A549 (cell line): ENCODE measurements around the gene PTPRS. TPM values are rescaled to one million over a fixed set of nuclear protein-coding genes. Genes with fewer than 3 reads are reported as not detected.

Experiments used
- ATAC-seq, 2 experiments: fragments of 200-7000 bp in 1 of 2; fragments of >200 bp in 1 of 2; cut with Nextera tagmentation in 1 of 2; cut with Tn5 transposase in 1 of 2; 3 replicates each; pipeline versions ENCODE4 v1.8.0 to v1.9.1; 2018 to 2020; ENCODE audit warnings: mild to moderate bottlenecking in 1 of 2, moderate library complexity in 1 of 2
- CTCF ChIA-PET: fragments of 300-600 bp; sonication (Branson Sonifier 250); formaldehyde crosslinking; extraction: SDS; loops from one replicate; lab custom pipeline; 2021; ENCODE audit warnings: antibody characterized with exemption, inconsistent platforms; lab: Yijun Ruan, JAX
- POLR2A ChIA-PET: fragments of 350-600 bp; formaldehyde crosslinking; extraction: SDS; loops from one replicate; lab custom pipeline; 2021; ENCODE audit warnings: antibody characterized with exemption, inconsistent platforms; lab: Yijun Ruan, JAX
- DNase-seq, 2 experiments: peaks; one replicate each; pipeline versions ENCODE4 v3.0.0 to v3.0.0-alpha.2; 2011 to 2016; ENCODE audit warnings: low read depth in 1 of 2, low spot score in 1 of 2
- FAIRE-seq: peaks from 2 replicates; lab custom pipeline; 2011; peaks lifted over from hg19 to GRCh38; lab: Jason Lieb, UNC
- H3K27ac ChIP-seq, 2 experiments: fragments of >200 bp; sonication (Bioruptor Twin); formaldehyde crosslinking; 3 replicates each; pipeline ENCODE4 v1.5.1; 2016 to 2017
- H3K4me1 ChIP-seq: fragments of >200 bp; sonication (Bioruptor Twin); formaldehyde crosslinking; 3 replicates; pipeline ENCODE4 v1.6.1; 2016
- H3K4me2 ChIP-seq: fragments of >200 bp; sonication (Bioruptor Twin); formaldehyde crosslinking; 3 replicates; pipeline ENCODE4 v1.6.1; 2016
- H3K4me3 ChIP-seq: fragments of >200 bp; sonication (Bioruptor Twin); formaldehyde crosslinking; 3 replicates; pipeline ENCODE4 v1.5.1; 2016
- H3K9me3 ChIP-seq: fragments of >200 bp; sonication (Bioruptor Twin); formaldehyde crosslinking; 3 replicates; pipeline ENCODE4 v1.6.1; 2016
- BHLHE40 ChIP-seq: IDR thresholded peaks from 2 replicates; pipeline ENCODE4 v1.6.1; 2012; ENCODE audit warnings: low read depth, low read length, inconsistent platforms
- CBX8 ChIP-seq: fragments of 200-600 bp; sonication (generic); IDR thresholded peaks from 2 replicates; pipeline ENCODE4 v1.6.1; 2016
- CHD2 ChIP-seq: fragments of 150-350 bp; IDR thresholded peaks from 2 replicates; pipeline ENCODE4 v1.6.1; 2014; ENCODE audit warnings: low read length; ENCODE audit not compliant: partially characterized antibody
- EP300 ChIP-seq, 2 experiments: fragments of >200 bp; sonication (Bioruptor Twin); formaldehyde crosslinking; IDR thresholded peaks; 2 replicates in 1 of 2; 3 replicates in 1 of 2; pipeline ENCODE4 v1.6.1; 2016 to 2017
- FOSB ChIP-seq: fragments of 250-450 bp; sonication (Bioruptor Pico); IDR thresholded peaks from 2 replicates; pipeline ENCODE4 v1.5.0; 2020; ENCODE audit warnings: mild to moderate bottlenecking, moderate library complexity
- FOSL2 ChIP-seq, 2 experiments: fragments of 450-650 bp in 1 of 2; fragments of >200 bp in 1 of 2; sonication (Bioruptor Twin) in 1 of 2; formaldehyde crosslinking; IDR thresholded peaks; 2 replicates each; pipeline versions ENCODE4 v1.5.0 to v1.6.1; 2016 to 2020; ENCODE audit warnings: mild to moderate bottlenecking in 1 of 2, moderate library complexity in 1 of 2
- FOXS1 ChIP-seq: fragments of 250-450 bp; sonication (Bioruptor Pico); IDR thresholded peaks from 2 replicates; pipeline ENCODE4 v1.5.0; 2020; ENCODE audit warnings: mild to moderate bottlenecking, moderate library complexity
- GATA3 ChIP-seq: IDR thresholded peaks from 2 replicates; pipeline ENCODE4 v1.6.1; 2012; ENCODE audit warnings: borderline replicate concordance
- HDAC2 ChIP-seq: fragments of 200-600 bp; sonication (generic); IDR thresholded peaks from 2 replicates; pipeline ENCODE4 v1.6.1; 2016
- HOXA7 ChIP-seq: fragments of 250-450 bp; sonication (Bioruptor Pico); IDR thresholded peaks from 2 replicates; pipeline ENCODE4 v1.5.0; 2020; ENCODE audit warnings: mild to moderate bottlenecking, moderate library complexity
- HOXB13 ChIP-seq: fragments of 250-450 bp; sonication (Bioruptor Pico); IDR thresholded peaks from 2 replicates; pipeline ENCODE4 v1.5.0; 2020; ENCODE audit warnings: low read depth, mild to moderate bottlenecking, moderate library complexity
- KDM1A ChIP-seq: fragments of 200-600 bp; sonication (generic); IDR thresholded peaks from 2 replicates; pipeline ENCODE4 v1.6.1; 2016; ENCODE audit warnings: low read depth, mild to moderate bottlenecking
- MAZ ChIP-seq: fragments of 150-350 bp; IDR thresholded peaks from 2 replicates; pipeline ENCODE4 v1.6.1; 2014; ENCODE audit warnings: antibody characterized with exemption, low read depth, low read length, borderline replicate concordance
- NFE2L2 ChIP-seq: fragments of 150-350 bp; conservative IDR thresholded peaks from 2 replicates; pipeline ENCODE4 v1.6.1; 2014; ENCODE audit warnings: low read length
- NR3C1 ChIP-seq: fragments of >200 bp; sonication (Bioruptor Twin); formaldehyde crosslinking; IDR thresholded peaks from 3 replicates; pipeline ENCODE4 v1.6.1; 2017
- PHF8 ChIP-seq: fragments of 200-600 bp; sonication (generic); IDR thresholded peaks from 2 replicates; pipeline ENCODE4 v1.6.1; 2016; ENCODE audit warnings: low read depth, mild to moderate bottlenecking, antibody characterized with exemption, moderate library complexity, borderline replicate concordance
- POLR2AphosphoS2 ChIP-seq: conservative IDR thresholded peaks from 2 replicates; pipeline ENCODE4 v1.6.1; 2012; ENCODE audit warnings: low read length, improper control_type of control experiment, inconsistent platforms
- RARB ChIP-seq: fragments of 250-450 bp; sonication (Bioruptor Pico); IDR thresholded peaks from 2 replicates; pipeline ENCODE4 v1.8.0; 2021; ENCODE audit warnings: mild to moderate bottlenecking, moderate library complexity
- SREBF2 ChIP-seq: fragments of 450-650 bp; IDR thresholded peaks from 2 replicates; pipeline ENCODE4 v1.6.1; 2014; ENCODE audit warnings: mild to moderate bottlenecking, moderate library complexity
- TFCP2L1 ChIP-seq: fragments of 250-450 bp; sonication (Bioruptor Pico); IDR thresholded peaks from 2 replicates; pipeline ENCODE4 v1.5.0; 2021; ENCODE audit warnings: mild to moderate bottlenecking
- TP53 ChIP-seq: fragments of 250-450 bp; sonication (Bioruptor Pico); IDR thresholded peaks from 2 replicates; pipeline ENCODE4 v1.5.0; 2021; ENCODE audit warnings: mild to moderate bottlenecking, moderate library complexity
- ZFP36 ChIP-seq: fragments of 450-650 bp; IDR thresholded peaks from 2 replicates; pipeline ENCODE4 v1.6.1; 2014; ENCODE audit warnings: borderline replicate concordance; ENCODE audit not compliant: partially characterized antibody
- ZNF302 ChIP-seq: fragments of 250-450 bp; sonication (Bioruptor Pico); IDR thresholded peaks from 2 replicates; pipeline ENCODE4 v1.9.0; 2021; ENCODE audit warnings: inconsistent platforms, mild to moderate bottlenecking, moderate library complexity
- WGBS: methylation state at CpG from one replicate; pipeline ENCODE4 v1.1.6; 2017; ENCODE audit errors: missing lambda C conversion rate; 5-methylcytosine and 5-hydroxymethylcytosine counted together
- polyA plus RNA-seq, 4 experiments: library from polyadenylated mRNA; depleted of rRNA in 3 of 4; stranded (reverse); fragments of >200 nt; fragmentation: RNase III in 1 of 4; extraction: RNeasy Plus Mini Kit Qiagen cat#74134 plus additional on column Dnase treatment in 1 of 4; gene quantifications; 2 replicates in 3 of 4; 3 replicates in 1 of 4; pipeline ENCODE4 v1.2.3, GENCODE V29; 2011 to 2017
- TF ChIP-seq, protein P1 (sequence below): fragments of 450-650 bp; IDR thresholded peaks from 2 replicates; pipeline ENCODE4 v1.6.1; 2014; ENCODE audit warnings: antibody characterized with exemption
- TF ChIP-seq, protein P2 (sequence below): IDR thresholded peaks from 2 replicates; pipeline ENCODE4 v1.6.1; 2012

The PTPRS gene
- polyA plus RNA-seq, 2 of the 4 experiments (the other 2 are of a cell fraction), result 22.3 to 44.7 TPM

DNA sequence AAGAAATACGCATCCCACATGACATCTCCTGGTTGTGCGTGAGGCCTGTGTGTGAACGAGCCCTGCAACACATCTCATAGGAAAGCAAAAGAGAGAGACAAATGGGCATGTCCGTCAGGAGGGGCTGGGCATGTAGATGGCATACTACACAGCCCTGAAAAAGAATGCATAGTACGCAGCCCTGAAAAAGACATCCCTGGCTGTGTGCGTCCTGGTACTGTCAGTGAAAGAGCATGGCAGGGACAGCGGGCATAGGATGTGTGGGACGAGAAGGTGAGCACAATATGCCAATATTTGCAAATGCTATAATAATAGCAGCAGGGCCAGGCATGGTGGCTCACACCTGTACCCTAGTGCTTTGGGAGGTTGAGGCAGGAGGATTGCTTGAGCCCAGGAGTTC lies 28.6 kb downstream of the PTPRS start:
- peaks cover 20% of the 10 kb centered on the region for H3K4me1 ChIP-seq
- ATAC-seq (no peak), DNase-seq (no peak), FAIRE-seq (no peak)
- H3K4me3 ChIP-seq, result no peak overlapping the region
- POLR2A ChIA-PET, result no interaction called here
- no peak overlapping the region for H3K4me2 ChIP-seq
- CTCF ChIA-PET, result no interaction called here
- no peak for TF ChIP-seq HOXB13 (CRISPR knock-in tag)
- no peak for TF ChIP-seq KDM1A
- TF ChIP-seq EP300 (IDR thresholded peaks at IDR 0.05), result no peak
- no peak for TF ChIP-seq NFE2L2
- TF ChIP-seq BHLHE40, result no peak
- no peak for TF ChIP-seq FOXS1 (CRISPR knock-in tag)
- TF ChIP-seq MAZ, result no peak
- TF ChIP-seq RARB, result no peak
- TF ChIP-seq PHF8, result no peak
- no peak for TF ChIP-seq CHD2
- TF ChIP-seq GATA3, result no peak
- no peak for TF ChIP-seq SREBF2
- TF ChIP-seq NR3C1, result no peak
- TF ChIP-seq, protein P1, sequence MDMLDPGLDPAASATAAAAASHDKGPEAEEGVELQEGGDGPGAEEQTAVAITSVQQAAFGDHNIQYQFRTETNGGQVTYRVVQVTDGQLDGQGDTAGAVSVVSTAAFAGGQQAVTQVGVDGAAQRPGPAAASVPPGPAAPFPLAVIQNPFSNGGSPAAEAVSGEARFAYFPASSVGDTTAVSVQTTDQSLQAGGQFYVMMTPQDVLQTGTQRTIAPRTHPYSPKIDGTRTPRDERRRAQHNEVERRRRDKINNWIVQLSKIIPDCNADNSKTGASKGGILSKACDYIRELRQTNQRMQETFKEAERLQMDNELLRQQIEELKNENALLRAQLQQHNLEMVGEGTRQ, result no peak
- TF ChIP-seq TFCP2L1, result no peak
- no peak for TF ChIP-seq FOSL2 (IDR thresholded peaks at IDR 0.05)
- TF ChIP-seq FOSL2 (CRISPR knock-in tag; IDR thresholded peaks at IDR 0.05), result no peak
- H3K27ac ChIP-seq, result no peak overlapping the region
- no peaks in the 10 kb centered on the region for H3K9me3 ChIP-seq
- 95% methylated on average over 8 of the region's 8 CpGs for WGBS

DNA sequence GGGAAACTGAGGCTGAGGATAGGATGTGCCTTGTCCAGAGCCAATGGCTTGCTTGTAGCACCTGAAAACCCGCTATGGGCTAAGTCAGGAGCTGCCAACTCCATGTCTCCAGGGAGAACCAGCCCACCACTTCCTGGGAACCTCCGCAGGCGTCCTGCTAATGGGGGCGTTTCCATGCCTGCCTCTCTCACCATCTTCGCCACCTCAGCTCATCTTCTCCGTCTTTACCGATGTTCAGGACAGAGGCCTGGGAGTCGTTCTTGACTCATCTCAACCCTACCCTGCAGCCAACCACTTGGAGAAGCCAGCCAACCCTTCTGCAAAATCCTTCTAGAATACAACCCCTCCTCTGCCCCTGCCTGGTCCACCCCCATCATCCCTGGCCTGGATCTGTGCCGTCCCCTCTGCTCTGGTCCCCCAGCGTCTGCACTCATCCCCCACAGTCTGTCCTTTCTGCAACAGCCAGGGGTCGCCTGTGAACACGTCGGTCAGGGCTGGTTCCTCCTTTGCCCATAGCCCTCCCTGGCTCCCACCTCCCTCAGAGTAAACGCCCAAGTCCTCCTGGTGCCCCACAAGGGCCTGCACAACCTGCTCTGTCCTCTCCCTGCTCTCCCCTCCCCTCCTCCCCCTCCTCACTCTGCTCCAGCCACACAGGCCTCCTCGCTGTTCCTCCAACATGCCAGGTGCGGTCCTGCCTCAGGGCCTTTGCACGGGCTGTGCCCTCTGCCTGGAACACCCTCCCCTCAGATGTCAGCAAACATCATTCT lies 31.0 kb downstream of the PTPRS start:
- CTCF ChIA-PET, result no interaction called here
- POLR2A ChIA-PET, result no interaction called here
- 83% methylated on average over 17 of the region's 17 CpGs for WGBS
- Histone ChIP-seq H3K27ac (no peak overlapping the region), H3K4me2 (no peak overlapping the region), H3K9me3 (no peaks in the 10 kb centered on the region), H3K4me1 (peaks cover 14% of the 10 kb centered on the region), H3K4me3 (no peak overlapping the region)
- FAIRE-seq (no peak), DNase-seq (no peak), ATAC-seq (no peak)
- no peak for TF ChIP-seq FOSB
- TF ChIP-seq RARB, result no peak
- TF ChIP-seq HDAC2, result no peak
- TF ChIP-seq, protein P2, sequence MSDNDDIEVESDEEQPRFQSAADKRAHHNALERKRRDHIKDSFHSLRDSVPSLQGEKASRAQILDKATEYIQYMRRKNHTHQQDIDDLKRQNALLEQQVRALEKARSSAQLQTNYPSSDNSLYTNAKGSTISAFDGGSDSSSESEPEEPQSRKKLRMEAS, result no peak

DNA sequence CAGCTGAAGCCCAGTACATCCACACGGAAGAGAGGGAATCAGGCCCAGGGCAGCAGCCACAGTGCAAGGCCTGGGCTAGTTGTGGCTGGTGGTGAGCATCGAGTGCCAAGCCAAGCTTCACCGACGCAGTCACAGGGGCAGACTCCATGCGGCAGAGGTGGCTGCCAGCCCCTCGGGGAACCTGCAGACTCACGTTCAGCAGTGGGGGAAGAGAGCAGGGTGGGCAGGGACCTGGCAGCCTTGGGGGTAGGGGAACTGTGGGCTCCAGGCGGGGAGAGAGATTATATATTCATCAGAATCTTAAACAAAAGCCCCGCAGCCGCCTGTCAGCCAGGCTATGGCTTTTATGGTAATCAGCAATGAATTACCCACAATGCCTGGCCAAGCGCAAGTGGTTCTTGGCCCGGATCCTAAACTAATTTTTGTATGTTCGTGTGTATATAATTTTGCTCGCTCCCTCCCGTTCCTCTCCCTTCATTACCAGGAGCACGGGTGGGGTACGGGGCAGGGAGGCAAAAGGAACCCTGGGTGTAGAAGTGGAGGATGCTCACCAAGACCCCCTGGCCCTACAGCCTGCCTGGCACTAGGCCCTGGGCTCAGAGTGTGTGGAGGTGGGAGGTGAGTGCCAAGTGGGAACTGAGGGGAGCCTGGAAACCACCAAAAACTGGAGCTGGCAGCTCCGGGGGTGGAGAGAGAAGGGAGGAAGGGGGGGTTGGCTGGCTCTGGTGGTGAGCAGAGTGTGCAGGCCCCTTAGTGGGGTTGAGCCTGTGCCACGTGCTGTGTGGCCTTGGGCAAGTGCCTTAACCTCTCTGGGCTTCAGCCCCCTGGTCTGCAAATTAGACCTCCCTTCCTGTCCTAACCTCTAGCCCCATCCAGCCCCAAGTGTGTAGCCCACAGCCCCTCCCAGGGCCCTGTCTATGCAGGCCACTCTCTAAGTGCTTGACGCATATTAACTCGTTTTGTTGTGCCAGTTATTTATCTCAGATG lies 31.9 kb downstream of the PTPRS start:
- no peak overlapping the region for H3K4me3 ChIP-seq
- ATAC-seq, result peak in 1 of 2 experiments; percentile 34; a peak in 2 of 6 replicates
- no peaks in the 10 kb centered on the region for H3K9me3 ChIP-seq
- CTCF ChIA-PET, result no interaction called here
- 85% methylated on average over 14 of the region's 21 CpGs for WGBS
- TF ChIP-seq FOSB (peak; percentile 83), HOXA7 (CRISPR knock-in tag) (peak; percentile 72; the same call in 1 of the 2 replicates), TP53 (CRISPR knock-in tag) (0 out of 2 replicates have a peak, but pooled peaks have one; percentile 22), ZFP36 (peak; percentile 25), TFCP2L1 (0 out of 2 replicates have a peak, but pooled peaks have one; percentile 22), POLR2AphosphoS2 (no peak), CBX8 (no peak), ZNF302 (CRISPR knock-in tag) (no peak)
- TF ChIP-seq, all 56 proteins: peak for 5
- DNase-seq (no peak), FAIRE-seq (no peak)
- Histone ChIP-seq H3K4me2 (no peak overlapping the region), H3K27ac (no peak overlapping the region), H3K4me1 (peaks cover 5% of the 10 kb centered on the region; the same call in 2 of the 3 replicates)
- POLR2A ChIA-PET, result no interaction called here
